ENCODE measurements around the gene KCNT2.
A peak's percentile ranks its signal among the peaks of the same experiment; 100 is the strongest.

KCNT2 gene

GRCh38 chr1:196407358-196408051 is 200.7 kb downstream of the KCNT2 start:
- WGBS (ENCODE audit: extremely low coverage, insufficient coverage, low lambda C conversion rate) = no CpG with 5 or more reads among the region's 2 CpGs
- H3K4me1 ChIP-seq (ENCODE audit: control insufficient read depth, low read depth, low read length) = no peaks in the 10 kb centered on the region
- H3K4me2 ChIP-seq (ENCODE audit: low read length) = no peak overlapping the region
- H2AK5ac ChIP-seq (ENCODE audit: low read length) = no peak overlapping the region
- H3K27me3 ChIP-seq (ENCODE audit: insufficient read depth, low read length, poor library complexity) = no peaks in the 10 kb centered on the region
- no peak overlapping the region for H2BK5ac ChIP-seq (ENCODE audit: low read length)
- DNase-seq = peak; percentile 66
- H3K27ac ChIP-seq (ENCODE audit: low read depth, low read length) = no peak overlapping the region
- H3K56ac ChIP-seq (ENCODE audit: low read length) = no peak overlapping the region
- H3K4me3 ChIP-seq (ENCODE audit: low read length) = no peak overlapping the region
- H3K4ac ChIP-seq (ENCODE audit: low read depth, low read length) = no peak overlapping the region
- no peak overlapping the region for H3K9ac ChIP-seq (ENCODE audit: low read length)
- H2BK15ac ChIP-seq (replicated peaks; ENCODE audit: low read depth) = no peak overlapping the region
- no peaks in the 10 kb centered on the region for H3K36me3 ChIP-seq (ENCODE audit: control insufficient read depth, insufficient read depth, low read length)
- H4K8ac ChIP-seq (ENCODE audit: low read depth, low read length) = no peak overlapping the region
- H3K79me1 ChIP-seq (ENCODE audit: low read length) = no peaks in the 10 kb centered on the region
- H3K23ac ChIP-seq (ENCODE audit: low read length) = no peak overlapping the region
- H3K18ac ChIP-seq (ENCODE audit: low read length) = no peak overlapping the region
- H3K79me2 ChIP-seq (ENCODE audit: control insufficient read depth, insufficient read depth, low read length) = no peaks in the 10 kb centered on the region
- H2BK120ac ChIP-seq (ENCODE audit: low read depth, low read length) = no peak overlapping the region
- H4K5ac ChIP-seq (ENCODE audit: low read length) = no peak overlapping the region

GRCh38 chr1:196405839-196406238 is 202.4 kb downstream of the KCNT2 start:
- Histone ChIP-seq H2BK15ac (replicated peaks; ENCODE audit: low read depth) (no peak overlapping the region), H3K36me3 (ENCODE audit: control insufficient read depth, insufficient read depth, low read length) (no peaks in the 10 kb centered on the region), H3K23ac (ENCODE audit: low read length) (no peak overlapping the region), H3K4ac (ENCODE audit: low read depth, low read length) (no peak overlapping the region), H3K4me1 (ENCODE audit: control insufficient read depth, low read depth, low read length) (no peaks in the 10 kb centered on the region), H2BK5ac (ENCODE audit: low read length) (no peak overlapping the region), H3K27me3 (ENCODE audit: insufficient read depth, low read length, poor library complexity) (no peaks in the 10 kb centered on the region), H3K27ac (ENCODE audit: low read depth, low read length) (no peak overlapping the region), H3K56ac (ENCODE audit: low read length) (no peak overlapping the region), H3K18ac (ENCODE audit: low read length) (no peak overlapping the region), H2AK5ac (ENCODE audit: low read length) (no peak overlapping the region), H3K9ac (ENCODE audit: low read length) (no peak overlapping the region), H3K4me3 (ENCODE audit: low read length) (no peak overlapping the region), H3K79me1 (ENCODE audit: low read length) (no peaks in the 10 kb centered on the region), H3K79me2 (ENCODE audit: control insufficient read depth, insufficient read depth, low read length) (no peaks in the 10 kb centered on the region), H3K4me2 (ENCODE audit: low read length) (no peak overlapping the region), H4K5ac (ENCODE audit: low read length) (no peak overlapping the region), H4K8ac (ENCODE audit: low read depth, low read length) (no peak overlapping the region), H2BK120ac (ENCODE audit: low read depth, low read length) (no peak overlapping the region)
- WGBS (ENCODE audit: extremely low coverage, insufficient coverage, low lambda C conversion rate) = no CpG with 5 or more reads among the region's 2 CpGs
- no peak for DNase-seq

GRCh38 chr1:196403803-196404690 is 204.2 kb downstream of the KCNT2 start:
- DNase-seq = peak; percentile 29
- no peak overlapping the region for H3K27ac ChIP-seq (ENCODE audit: low read depth, low read length)
- no peak overlapping the region for H4K5ac ChIP-seq (ENCODE audit: low read length)
- H3K4me2 ChIP-seq (ENCODE audit: low read length) = no peak overlapping the region
- no peaks in the 10 kb centered on the region for H3K36me3 ChIP-seq (ENCODE audit: control insufficient read depth, insufficient read depth, low read length)
- no peak overlapping the region for H3K4ac ChIP-seq (ENCODE audit: low read depth, low read length)
- 100% methylated on average over 3 of the region's 7 CpGs for WGBS (ENCODE audit: extremely low coverage, insufficient coverage, low lambda C conversion rate)
- H3K56ac ChIP-seq (ENCODE audit: low read length) = no peak overlapping the region
- no peaks in the 10 kb centered on the region for H3K27me3 ChIP-seq (ENCODE audit: insufficient read depth, low read length, poor library complexity)
- no peak overlapping the region for H3K9ac ChIP-seq (ENCODE audit: low read length)
- H2BK120ac ChIP-seq (ENCODE audit: low read depth, low read length) = no peak overlapping the region
- H3K18ac ChIP-seq (ENCODE audit: low read length) = no peak overlapping the region
- no peaks in the 10 kb centered on the region for H3K79me2 ChIP-seq (ENCODE audit: control insufficient read depth, insufficient read depth, low read length)
- H4K8ac ChIP-seq (ENCODE audit: low read depth, low read length) = no peak overlapping the region
- no peak overlapping the region for H2AK5ac ChIP-seq (ENCODE audit: low read length)
- no peak overlapping the region for H3K4me3 ChIP-seq (ENCODE audit: low read length)
- no peak overlapping the region for H3K23ac ChIP-seq (ENCODE audit: low read length)
- H2BK15ac ChIP-seq (replicated peaks; ENCODE audit: low read depth) = no peak overlapping the region
- no peaks in the 10 kb centered on the region for H3K4me1 ChIP-seq (ENCODE audit: control insufficient read depth, low read depth, low read length)
- H2BK5ac ChIP-seq (ENCODE audit: low read length) = no peak overlapping the region
- H3K79me1 ChIP-seq (ENCODE audit: low read length) = no peaks in the 10 kb centered on the region

- H4K5ac ChIP-seq (ENCODE audit: low read length) = no peak overlapping the region
- DNase-seq = no peak
- H2BK120ac ChIP-seq (ENCODE audit: low read depth, low read length) = no peak overlapping the region
- H3K36me3 ChIP-seq (ENCODE audit: control insufficient read depth, insufficient read depth, low read length) = no peaks in the 10 kb centered on the region
- H3K56ac ChIP-seq (ENCODE audit: low read length) = no peak overlapping the region
- H3K18ac ChIP-seq (ENCODE audit: low read length) = no peak overlapping the region
- H3K4me2 ChIP-seq (ENCODE audit: low read length) = no peak overlapping the region
- no peak overlapping the region for H3K4me3 ChIP-seq (ENCODE audit: low read length)
- H3K23ac ChIP-seq (ENCODE audit: low read length) = no peak overlapping the region
- no peak overlapping the region for H4K8ac ChIP-seq (ENCODE audit: low read depth, low read length)
- no peak overlapping the region for H2AK5ac ChIP-seq (ENCODE audit: low read length)
- no peaks in the 10 kb centered on the region for H3K79me2 ChIP-seq (ENCODE audit: control insufficient read depth, insufficient read depth, low read length)
- no peak overlapping the region for H2BK15ac ChIP-seq (replicated peaks; ENCODE audit: low read depth)
- no peak overlapping the region for H3K27ac ChIP-seq (ENCODE audit: low read depth, low read length)
- no peak overlapping the region for H2BK5ac ChIP-seq (ENCODE audit: low read length)
- H3K9ac ChIP-seq (ENCODE audit: low read length) = no peak overlapping the region
- H3K27me3 ChIP-seq (ENCODE audit: insufficient read depth, low read length, poor library complexity) = no peaks in the 10 kb centered on the region
- no peaks in the 10 kb centered on the region for H3K4me1 ChIP-seq (ENCODE audit: control insufficient read depth, low read depth, low read length)
- no peaks in the 10 kb centered on the region for H3K79me1 ChIP-seq (ENCODE audit: low read length)
- no peak overlapping the region for H3K4ac ChIP-seq (ENCODE audit: low read depth, low read length)
Observed at GRCh38 chr1:196401891-196402290, 206.3 kb downstream of the KCNT2 start.

- H3K56ac ChIP-seq (ENCODE audit: low read length) = no peak overlapping the region
- no peaks in the 10 kb centered on the region for H3K79me1 ChIP-seq (ENCODE audit: low read length)
- WGBS (ENCODE audit: extremely low coverage, insufficient coverage, low lambda C conversion rate) = no CpG with 5 or more reads among the region's 1 CpG
- no peaks in the 10 kb centered on the region for H3K4me1 ChIP-seq (ENCODE audit: control insufficient read depth, low read depth, low read length)
- no peak overlapping the region for H3K4me3 ChIP-seq (ENCODE audit: low read length)
- no peaks in the 10 kb centered on the region for H3K36me3 ChIP-seq (ENCODE audit: control insufficient read depth, insufficient read depth, low read length)
- H4K8ac ChIP-seq (ENCODE audit: low read depth, low read length) = no peak overlapping the region
- H2BK120ac ChIP-seq (ENCODE audit: low read depth, low read length) = no peak overlapping the region
- H2AK5ac ChIP-seq (ENCODE audit: low read length) = no peak overlapping the region
- H3K27ac ChIP-seq (ENCODE audit: low read depth, low read length) = no peak overlapping the region
- H3K27me3 ChIP-seq (ENCODE audit: insufficient read depth, low read length, poor library complexity) = no peaks in the 10 kb centered on the region
- no peak overlapping the region for H4K5ac ChIP-seq (ENCODE audit: low read length)
- no peak overlapping the region for H3K4ac ChIP-seq (ENCODE audit: low read depth, low read length)
- H2BK15ac ChIP-seq (replicated peaks; ENCODE audit: low read depth) = no peak overlapping the region
- no peak overlapping the region for H3K23ac ChIP-seq (ENCODE audit: low read length)
- H2BK5ac ChIP-seq (ENCODE audit: low read length) = no peak overlapping the region
- DNase-seq = no peak
- no peak overlapping the region for H3K18ac ChIP-seq (ENCODE audit: low read length)
- no peak overlapping the region for H3K4me2 ChIP-seq (ENCODE audit: low read length)
- no peak overlapping the region for H3K9ac ChIP-seq (ENCODE audit: low read length)
- H3K79me2 ChIP-seq (ENCODE audit: control insufficient read depth, insufficient read depth, low read length) = no peaks in the 10 kb centered on the region
Observed at GRCh38 chr1:196401452-196401833, 206.8 kb downstream of the KCNT2 start.

Measured in mesendoderm (in vitro differentiated cells).